Esophagus muscularis mucosa (tissue), 4 donors: ENCODE results near the gene EXOC1.

Experiments used
- CTCF ChIP-seq, 3 experiments: fragments of 200-600 bp in 2 of 3; fragments of 450-650 bp in 1 of 3; sonication (generic) in 2 of 3; IDR thresholded peaks; one replicate each; pipeline ENCODE4 v1.5.1; 2017 to 2019; ENCODE audit warnings: antibody characterized with exemption in 3 of 3, mild to moderate bottlenecking in 2 of 3, moderate library complexity in 1 of 3
- EP300 ChIP-seq: sonication (generic); formaldehyde crosslinking; IDR thresholded peaks from one replicate; pipeline ENCODE4 v1.6.1; 2017; ENCODE audit warnings: antibody characterized with exemption
- POLR2A ChIP-seq: fragments of 450-650 bp; IDR thresholded peaks from one replicate; pipeline ENCODE4 v1.6.1; 2017; ENCODE audit warnings: antibody characterized with exemption, moderate library complexity, mild to moderate bottlenecking, low read depth

DNA sequence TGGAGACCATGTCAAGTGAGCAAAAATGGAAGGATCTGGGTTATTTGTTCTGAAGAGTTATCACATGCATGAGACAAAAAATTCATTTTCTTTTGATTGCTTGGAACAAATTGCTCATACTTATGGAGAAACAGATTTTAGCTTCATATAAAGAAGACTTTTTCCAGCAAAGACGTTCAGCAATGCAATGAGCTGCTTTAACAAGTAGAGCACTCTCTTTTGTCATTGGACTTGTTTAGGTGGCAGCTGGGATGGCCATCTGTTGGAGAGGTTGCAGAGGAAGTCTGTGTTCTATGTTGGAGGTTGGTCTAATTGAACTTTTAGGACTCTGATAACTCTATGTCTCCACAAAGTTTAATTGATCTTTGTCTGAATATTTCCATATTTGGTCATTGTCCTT is 75.4 kb downstream of the EXOC1 start:
- TF ChIP-seq CTCF (IDR thresholded peaks at IDR 0.05) (no peak), POLR2A (no peak), EP300 (no peak)
